OCI-LY1 (cell line): ENCODE measurements around the gene NUP50.

Experiments
- EZH2 ChIP-seq: fragments of 200-600 bp; sonication (generic), shearing (Covaris generic); IDR thresholded peaks from 2 replicates; pipeline ENCODE4 v1.8.0; 2017; ENCODE audit warnings: borderline replicate concordance, mixed run types, mild to moderate bottlenecking, antibody characterized with exemption, low read length, moderate library complexity, mixed read lengths
- TF ChIP-seq, protein P1 (sequence below): fragments of 200-600 bp; sonication (generic), shearing (Covaris generic); IDR thresholded peaks from 2 replicates; pipeline ENCODE4 v1.5.1; 2017; ENCODE audit warnings: mild to moderate bottlenecking, antibody characterized with exemption, low read length, moderate library complexity, mixed read lengths

DNA sequence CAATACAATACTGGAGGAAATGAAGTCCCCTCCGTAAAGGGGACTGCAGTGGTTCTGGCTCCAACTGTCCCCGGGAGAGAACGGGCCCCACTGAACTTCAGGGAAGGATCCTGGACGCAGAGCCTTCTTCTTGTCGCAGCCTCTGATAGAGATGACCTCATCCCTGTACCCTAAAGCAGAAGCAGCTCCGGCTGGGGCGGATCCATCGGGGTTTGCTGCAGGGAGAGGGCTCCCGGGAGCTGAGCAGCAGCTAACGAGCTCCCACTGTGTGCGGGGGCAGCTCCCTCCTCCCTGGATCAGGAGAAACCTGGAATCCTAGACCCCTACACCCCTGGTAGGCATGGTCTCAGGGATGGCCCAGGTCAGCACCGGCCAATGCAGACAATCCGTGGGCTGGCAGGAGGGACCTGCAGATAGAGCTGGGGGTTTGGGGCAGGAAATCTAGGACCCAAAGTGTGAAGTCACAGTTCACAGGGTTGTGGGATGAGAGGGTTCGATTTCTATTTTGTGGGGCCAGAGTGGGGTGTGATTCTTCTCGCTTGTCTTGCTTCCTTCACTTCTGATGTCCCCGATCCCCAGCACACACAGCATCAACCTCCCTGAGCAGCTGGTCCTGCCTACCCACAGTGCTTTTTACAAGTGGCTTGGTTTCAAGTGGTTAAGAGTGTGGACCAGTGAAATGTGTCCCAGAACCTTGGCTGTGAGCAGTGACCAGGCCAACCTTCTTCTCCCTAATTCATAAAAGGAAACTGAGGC is 64.1 kb downstream of the NUP50 start:
- TF ChIP-seq, protein P1, sequence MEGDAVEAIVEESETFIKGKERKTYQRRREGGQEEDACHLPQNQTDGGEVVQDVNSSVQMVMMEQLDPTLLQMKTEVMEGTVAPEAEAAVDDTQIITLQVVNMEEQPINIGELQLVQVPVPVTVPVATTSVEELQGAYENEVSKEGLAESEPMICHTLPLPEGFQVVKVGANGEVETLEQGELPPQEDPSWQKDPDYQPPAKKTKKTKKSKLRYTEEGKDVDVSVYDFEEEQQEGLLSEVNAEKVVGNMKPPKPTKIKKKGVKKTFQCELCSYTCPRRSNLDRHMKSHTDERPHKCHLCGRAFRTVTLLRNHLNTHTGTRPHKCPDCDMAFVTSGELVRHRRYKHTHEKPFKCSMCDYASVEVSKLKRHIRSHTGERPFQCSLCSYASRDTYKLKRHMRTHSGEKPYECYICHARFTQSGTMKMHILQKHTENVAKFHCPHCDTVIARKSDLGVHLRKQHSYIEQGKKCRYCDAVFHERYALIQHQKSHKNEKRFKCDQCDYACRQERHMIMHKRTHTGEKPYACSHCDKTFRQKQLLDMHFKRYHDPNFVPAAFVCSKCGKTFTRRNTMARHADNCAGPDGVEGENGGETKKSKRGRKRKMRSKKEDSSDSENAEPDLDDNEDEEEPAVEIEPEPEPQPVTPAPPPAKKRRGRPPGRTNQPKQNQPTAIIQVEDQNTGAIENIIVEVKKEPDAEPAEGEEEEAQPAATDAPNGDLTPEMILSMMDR: no peak
- TF ChIP-seq EZH2: no peak
